Anterior cingulate cortex (tissue), 58 donors: Measurements from ENCODE around the gene CRACDL.

ENCODE experiments used
- DNase-seq, 58 donors: peaks; one replicate each; lab custom pipeline; 2025; lab: John Stamatoyannopoulos, UW

CRACDL gene

GRCh38 chr2:98928242-98928641 lies 7.8 kb downstream of the CRACDL start:
- DNase-seq: peak in 1 of 58 donors; percentile 21

GRCh38 chr2:98927027-98927426 lies 9.0 kb downstream of the CRACDL start:
- peak in 6 of 58 donors; percentile 14 to 51 (median 38) for DNase-seq

GRCh38 chr2:98926601-98927000 lies 9.4 kb downstream of the CRACDL start:
- no peak for DNase-seq

- no peak for DNase-seq
These were observed 11.1 kb downstream of the CRACDL start for GRCh38 chr2:98924910-98925309.

- DNase-seq: no peak
These were observed 11.8 kb downstream of the CRACDL start for GRCh38 chr2:98924038-98924830.

- no peak for DNase-seq
These were observed 12.6 kb downstream of the CRACDL start for GRCh38 chr2:98923244-98923940.

GRCh38 chr2:98921062-98921461 lies 15.0 kb downstream of the CRACDL start:
- DNase-seq: no peak

GRCh38 chr2:98917031-98917471 lies 19.0 kb downstream of the CRACDL start:
- DNase-seq: peak in 8 of 58 donors; percentile 19 to 74 (median 31)

GRCh38 chr2:98915751-98916358 lies 20.2 kb downstream of the CRACDL start:
- no peak for DNase-seq

GRCh38 chr2:98914713-98915580 lies 21.1 kb downstream of the CRACDL start:
- DNase-seq: no peak

- DNase-seq: no peak
These were observed 21.9 kb downstream of the CRACDL start for GRCh38 chr2:98913916-98914712.

GRCh38 chr2:98912957-98913915 lies 22.8 kb downstream of the CRACDL start:
- no peak for DNase-seq

GRCh38 chr2:98912221-98912851 lies 23.7 kb downstream of the CRACDL start:
- peak in 54 of 58 donors; percentile 27 to 86 (median 62) for DNase-seq

GRCh38 chr2:98911376-98912154 lies 24.5 kb downstream of the CRACDL start:
- DNase-seq: no peak

GRCh38 chr2:98911126-98911375 lies 25.0 kb downstream of the CRACDL start:
- no peak for DNase-seq

GRCh38 chr2:98910349-98911125 lies 25.5 kb downstream of the CRACDL start:
- no peak for DNase-seq
